Right atrium auricular region (tissue), 2 donors: ENCODE results near the gene FANCC. TPM values are rescaled to one million over a fixed set of nuclear protein-coding genes. Genes with fewer than 3 reads are reported as not detected.

Experiments used
- DNase-seq: peaks from one replicate; pipeline ENCODE4 v3.0.0-alpha.2; 2019; ENCODE audit warnings: low spot score
- H3K27ac ChIP-seq, 2 donors: fragments of 200-600 bp; sonication (generic); 1 replicate in 1 of 2; 2 replicates in 1 of 2; pipeline ENCODE4 v1.5.1; 2016 to 2019
- H3K27me3 ChIP-seq, 2 donors: fragments of 200-600 bp; sonication (generic); one replicate each; pipeline versions ENCODE4 v1.5.1 to v1.6.0; 2017 to 2019
- H3K36me3 ChIP-seq: fragments of 200-600 bp; sonication (generic); one replicate; pipeline ENCODE4 v1.5.1; 2016
- H3K4me1 ChIP-seq, 2 donors: fragments of 200-600 bp; sonication (generic); one replicate each; pipeline versions ENCODE4 v1.5.1 to v1.6.0; 2017 to 2019
- H3K4me3 ChIP-seq, 2 donors: fragments of 200-600 bp; sonication (generic); 1 replicate in 1 of 2; 2 replicates in 1 of 2; pipeline ENCODE4 v1.5.1; 2017 to 2019; ENCODE audit warnings: mild to moderate bottlenecking in 1 of 2, moderate library complexity in 1 of 2
- H3K9me3 ChIP-seq, 2 donors: fragments of 200-600 bp; sonication (generic); one replicate each; pipeline ENCODE4 v1.5.1; 2019
- CTCF ChIP-seq, 2 donors: fragments of 200-600 bp; sonication (generic); IDR thresholded peaks; one replicate each; pipeline ENCODE4 v1.5.1; 2019; ENCODE audit warnings: antibody characterized with exemption in 2 of 2
- total RNA-seq, 2 donors: library from RNA; depleted of rRNA; stranded (reverse); fragments of >200 nt; gene quantifications; one replicate each; pipeline ENCODE4 v1.1.0, GENCODE V29; 2016

The FANCC gene
- total RNA-seq, 2 donors from 2014 or later: 1.8 to 6.2 TPM

GRCh38 chr9:95076696-95077052 is 240.8 kb downstream of the FANCC start:
- DNase-seq: no peak
- Histone ChIP-seq H3K4me1 (peaks cover 0 to 90% of the 10 kb centered on the region in 2 donors), H3K4me3 (no peak overlapping the region), H3K27me3 (no peaks in the 10 kb centered on the region), H3K36me3 (peaks cover 53% of the 10 kb centered on the region), H3K27ac (peak overlapping the region; percentile 52 to 72), H3K9me3 (no peaks in the 10 kb centered on the region)
- TF ChIP-seq CTCF (IDR thresholded peaks at IDR 0.05): no peak

GRCh38 chr9:95075700-95076099 is 241.8 kb downstream of the FANCC start:
- H3K36me3 ChIP-seq: peaks cover 47% of the 10 kb centered on the region

GRCh38 chr9:95074632-95075031 is 242.9 kb downstream of the FANCC start:
- no peak for TF ChIP-seq CTCF (IDR thresholded peaks at IDR 0.05)
- Histone ChIP-seq H3K36me3 (peaks cover 52% of the 10 kb centered on the region), H3K4me3 (no peak overlapping the region), H3K27ac (peak overlapping the region; percentile 52 to 61), H3K4me1 (peaks cover 0 to 97% of the 10 kb centered on the region in 2 donors), H3K27me3 (no peaks in the 10 kb centered on the region), H3K9me3 (no peaks in the 10 kb centered on the region)
- peak; percentile 53 for DNase-seq

More at GRCh38 chr9:95075700-95076099, 241.8 kb downstream of the FANCC start:
- no peak for TF ChIP-seq CTCF (IDR thresholded peaks at IDR 0.05)
- Histone ChIP-seq H3K27ac (peak overlapping the region; percentile 52 to 61), H3K27me3 (no peaks in the 10 kb centered on the region), H3K4me3 (no peak overlapping the region), H3K9me3 (no peaks in the 10 kb centered on the region), H3K4me1 (peaks cover 0 to 91% of the 10 kb centered on the region in 2 donors)
- DNase-seq: peak; percentile 57

GRCh38 chr9:95073918-95074317 is 243.6 kb downstream of the FANCC start:
- peaks cover 59% of the 10 kb centered on the region for H3K36me3 ChIP-seq
- H3K9me3 ChIP-seq: no peaks in the 10 kb centered on the region
- H3K4me3 ChIP-seq: no peak overlapping the region
- no peak for TF ChIP-seq CTCF (IDR thresholded peaks at IDR 0.05)
- peak overlapping the region; percentile 52 to 58 for H3K27ac ChIP-seq
- DNase-seq: no peak
- no peaks in the 10 kb centered on the region for H3K27me3 ChIP-seq
- H3K4me1 ChIP-seq: peaks cover 0 to 98% of the 10 kb centered on the region in 2 donors

- Histone ChIP-seq H3K4me3 (no peak overlapping the region), H3K4me1 (peaks cover 0 to 97% of the 10 kb centered on the region in 2 donors), H3K27me3 (no peaks in the 10 kb centered on the region), H3K9me3 (no peaks in the 10 kb centered on the region), H3K36me3 (peaks cover 58% of the 10 kb centered on the region), H3K27ac (peak overlapping the region; percentile 41 to 58)
- DNase-seq: peak; percentile 55
- TF ChIP-seq CTCF (IDR thresholded peaks at IDR 0.05): peak in 1 of 2 donors; percentile 38
Observed at GRCh38 chr9:95073042-95073607, 244.4 kb downstream of the FANCC start.

- Histone ChIP-seq H3K27ac (peak overlapping the region; percentile 47 to 58), H3K4me3 (no peak overlapping the region), H3K36me3 (peaks cover 58% of the 10 kb centered on the region), H3K9me3 (no peaks in the 10 kb centered on the region), H3K4me1 (peaks cover 0 to 97% of the 10 kb centered on the region in 2 donors), H3K27me3 (no peaks in the 10 kb centered on the region)
- no peak for TF ChIP-seq CTCF (IDR thresholded peaks at IDR 0.05)
- peak; percentile 53 for DNase-seq
Observed at GRCh38 chr9:95071925-95072324, 245.6 kb downstream of the FANCC start.
